ENCODE results near the gene CORO2A.

Gene CORO2A

DNA sequence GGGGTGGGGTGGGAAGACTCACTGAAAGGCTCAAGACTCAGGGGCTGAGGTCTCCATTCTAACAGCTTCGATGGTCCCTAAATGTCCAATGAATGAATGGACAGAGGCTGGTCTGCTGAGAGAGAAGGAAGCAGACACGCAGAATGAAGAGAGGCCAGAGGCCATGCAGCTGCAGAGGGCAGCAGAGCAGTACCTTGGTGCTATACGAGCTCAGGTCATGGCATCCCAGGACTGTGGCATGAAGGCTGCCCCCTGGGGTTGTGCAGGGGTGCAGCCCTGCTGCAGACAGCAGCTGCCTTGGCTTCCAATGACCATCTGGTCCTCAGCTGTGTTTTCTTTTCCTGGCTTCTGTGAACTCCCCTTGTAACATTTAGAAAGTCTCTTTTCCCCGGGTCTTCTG lies 15.2 kb upstream of the CORO2A start:
- H3K4me3 ChIP-seq (ENCODE audit: low read depth, low read length) = no peak overlapping the region
- no peak overlapping the region for H3K9ac ChIP-seq (ENCODE audit: low read length)
- peaks cover 50% of the 10 kb centered on the region for H3K36me3 ChIP-seq (ENCODE audit: control insufficient read depth, insufficient read depth, low read length)
- H3K27me3 ChIP-seq (ENCODE audit: control insufficient read depth, insufficient read depth, low read length) = no peaks in the 10 kb centered on the region
- peaks cover 12% of the 10 kb centered on the region for H3K9me3 ChIP-seq (ENCODE audit: control insufficient read depth, insufficient read depth, low read depth, low read length)
- no peak overlapping the region for H3K27ac ChIP-seq (ENCODE audit: low read depth, low read length)
- no peaks in the 10 kb centered on the region; the same call in 1 of the 2 replicates for H3K4me1 ChIP-seq (ENCODE audit: control insufficient read depth, insufficient read depth, low read length)

DNA sequence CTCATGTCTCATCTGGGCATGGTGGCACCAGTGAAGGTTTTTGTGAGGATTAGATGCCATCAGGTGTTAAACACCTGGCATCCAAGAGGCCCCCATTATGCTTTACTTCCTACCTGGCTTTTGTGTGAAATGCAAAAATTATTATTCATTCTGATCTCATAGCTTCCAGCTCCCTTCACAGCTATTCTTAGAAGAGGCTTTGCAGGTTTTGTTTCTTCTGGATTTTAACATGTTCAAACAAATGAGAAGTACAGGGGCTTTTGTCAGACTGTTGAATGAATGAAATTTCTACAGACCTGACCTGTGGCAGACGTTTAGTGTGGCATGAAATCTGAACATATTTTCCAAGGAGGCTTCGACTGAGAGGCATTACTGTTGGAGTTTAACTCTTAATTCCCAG lies 14.3 kb upstream of the CORO2A start:
- no peaks in the 10 kb centered on the region for H3K27me3 ChIP-seq (ENCODE audit: control insufficient read depth, insufficient read depth, low read length)
- H3K27ac ChIP-seq (ENCODE audit: low read depth, low read length) = no peak overlapping the region
- H3K9me3 ChIP-seq (ENCODE audit: control insufficient read depth, insufficient read depth, low read depth, low read length) = peaks cover 12% of the 10 kb centered on the region
- H3K4me1 ChIP-seq (ENCODE audit: control insufficient read depth, insufficient read depth, low read length) = no peaks in the 10 kb centered on the region; the same call in 1 of the 2 replicates
- no peak overlapping the region for H3K9ac ChIP-seq (ENCODE audit: low read length)
- no peak overlapping the region for H3K4me3 ChIP-seq (ENCODE audit: low read depth, low read length)
- peaks cover 53% of the 10 kb centered on the region for H3K36me3 ChIP-seq (ENCODE audit: control insufficient read depth, insufficient read depth, low read length)

DNA sequence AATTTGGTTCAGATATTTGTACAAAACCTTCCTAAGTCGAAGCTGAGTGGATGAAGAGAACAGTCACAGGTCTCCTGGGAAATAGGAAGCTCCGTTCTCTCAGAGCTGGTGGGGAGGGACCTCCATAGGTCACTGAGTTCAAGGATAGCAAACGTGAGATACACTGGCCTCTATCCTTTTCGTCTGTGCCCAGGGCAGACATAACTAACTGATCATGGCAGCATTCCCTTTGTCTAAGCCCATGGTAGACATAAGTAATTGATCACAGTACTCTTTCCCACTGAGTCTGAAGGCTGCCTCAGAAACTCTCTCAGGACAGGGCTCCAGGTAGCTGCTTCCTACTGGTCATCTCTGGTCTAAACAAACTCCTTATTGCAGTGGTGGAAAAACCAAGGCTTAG lies 12.3 kb upstream of the CORO2A start:
- peaks cover 44% of the 10 kb centered on the region for H3K36me3 ChIP-seq (ENCODE audit: control insufficient read depth, insufficient read depth, low read length)
- H3K4me3 ChIP-seq (ENCODE audit: low read depth, low read length) = no peak overlapping the region
- H3K9ac ChIP-seq (ENCODE audit: low read length) = no peak overlapping the region

DNA sequence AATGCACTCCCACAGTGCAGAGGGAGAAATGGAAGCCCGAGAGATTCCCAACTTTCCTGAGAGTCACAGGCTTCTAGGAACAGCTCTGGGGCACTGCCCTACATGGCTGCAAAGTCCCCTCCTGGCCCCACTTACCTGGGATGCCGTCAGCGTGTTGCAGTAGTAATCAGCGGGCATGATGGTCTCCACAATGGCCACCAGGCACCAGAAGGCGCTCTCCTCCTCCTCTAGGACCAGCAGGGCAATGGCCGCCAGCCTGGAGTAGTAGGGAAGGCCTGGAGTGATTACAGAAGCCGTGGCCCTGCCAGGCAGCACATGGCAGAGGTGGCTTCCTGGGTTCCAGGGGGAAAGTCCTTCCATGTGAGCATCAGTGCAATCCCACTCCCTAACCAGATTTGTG lies 10.7 kb upstream of the CORO2A start:
- H3K36me3 ChIP-seq (ENCODE audit: control insufficient read depth, insufficient read depth, low read length) = peaks cover 30% of the 10 kb centered on the region
- peaks cover 8% of the 10 kb centered on the region for H3K4me1 ChIP-seq (ENCODE audit: control insufficient read depth, insufficient read depth, low read length)
- no peak overlapping the region for H3K9ac ChIP-seq (ENCODE audit: low read length)
- no peaks in the 10 kb centered on the region for H3K27me3 ChIP-seq (ENCODE audit: control insufficient read depth, insufficient read depth, low read length)
- no peak overlapping the region for H3K4me3 ChIP-seq (ENCODE audit: low read depth, low read length)
- H3K27ac ChIP-seq (ENCODE audit: low read depth, low read length) = no peak overlapping the region
- H3K9me3 ChIP-seq (ENCODE audit: control insufficient read depth, insufficient read depth, low read depth, low read length) = peaks cover 5% of the 10 kb centered on the region

More for the DNA sequence above, 12.3 kb upstream of the CORO2A start:
- Histone ChIP-seq H3K27ac (ENCODE audit: low read depth, low read length) (no peak overlapping the region), H3K4me1 (ENCODE audit: control insufficient read depth, insufficient read depth, low read length) (peaks cover 3% of the 10 kb centered on the region), H3K9me3 (ENCODE audit: control insufficient read depth, insufficient read depth, low read depth, low read length) (peaks cover 12% of the 10 kb centered on the region), H3K27me3 (ENCODE audit: control insufficient read depth, insufficient read depth, low read length) (no peaks in the 10 kb centered on the region)

DNA sequence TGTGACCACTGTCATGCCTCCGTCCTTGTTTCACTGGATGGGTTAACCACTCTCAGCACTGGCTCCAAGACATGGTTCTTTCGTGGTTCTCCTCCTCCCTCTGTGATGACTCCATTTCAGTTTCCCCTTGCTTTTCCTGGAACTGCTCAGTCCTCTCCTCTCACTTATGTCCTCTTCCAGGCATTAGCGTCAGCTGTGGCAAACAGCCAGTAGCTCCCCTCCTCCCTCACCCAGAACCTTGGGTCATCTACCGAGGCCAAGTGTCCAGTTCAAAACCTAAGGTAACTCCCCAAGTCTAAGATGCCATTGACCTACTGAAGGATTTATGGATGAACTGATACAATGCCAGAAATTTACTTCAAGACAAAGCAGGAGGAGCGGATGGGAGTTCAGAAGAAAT lies 9.8 kb upstream of the CORO2A start:
- peaks cover 21% of the 10 kb centered on the region; the same call in 1 of the 2 replicates for H3K36me3 ChIP-seq (ENCODE audit: control insufficient read depth, insufficient read depth, low read length)
- no peak overlapping the region for H3K9ac ChIP-seq (ENCODE audit: low read length)
- no peak overlapping the region for H3K4me3 ChIP-seq (ENCODE audit: low read depth, low read length)

DNA sequence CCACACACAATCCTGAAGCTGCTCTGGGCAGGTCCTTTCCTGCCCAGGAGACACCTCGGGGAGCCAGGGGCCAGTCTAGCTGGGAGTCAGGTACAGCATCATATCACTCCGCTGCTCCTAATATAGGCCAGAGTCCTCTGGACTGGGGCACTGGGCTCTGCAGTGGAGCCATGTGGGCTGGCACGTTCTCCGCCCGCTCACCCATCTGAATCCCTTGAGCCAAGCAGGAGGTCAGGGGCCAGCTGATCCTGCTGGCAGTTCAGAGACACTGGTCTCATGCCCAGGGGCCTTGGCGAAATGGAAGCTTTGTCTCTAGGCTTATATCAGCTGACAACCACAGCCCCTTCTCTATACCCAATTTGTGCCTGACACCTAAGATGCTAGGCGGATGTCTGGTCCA lies 9.3 kb upstream of the CORO2A start:
- no peak overlapping the region for H3K27ac ChIP-seq (ENCODE audit: low read depth, low read length)
- peaks cover 8% of the 10 kb centered on the region for H3K4me1 ChIP-seq (ENCODE audit: control insufficient read depth, insufficient read depth, low read length)
- no peaks in the 10 kb centered on the region for H3K27me3 ChIP-seq (ENCODE audit: control insufficient read depth, insufficient read depth, low read length)
- H3K36me3 ChIP-seq (ENCODE audit: control insufficient read depth, insufficient read depth, low read length) = peaks cover 20% of the 10 kb centered on the region; the same call in 1 of the 2 replicates
- H3K4me3 ChIP-seq (ENCODE audit: low read depth, low read length) = no peak overlapping the region
- no peak overlapping the region for H3K9ac ChIP-seq (ENCODE audit: low read length)
- H3K9me3 ChIP-seq (ENCODE audit: control insufficient read depth, insufficient read depth, low read depth, low read length) = no peaks in the 10 kb centered on the region

More for the DNA sequence above, 9.8 kb upstream of the CORO2A start:
- H3K4me1 ChIP-seq (ENCODE audit: control insufficient read depth, insufficient read depth, low read length) = peaks cover 8% of the 10 kb centered on the region
- no peak overlapping the region for H3K27ac ChIP-seq (ENCODE audit: low read depth, low read length)
- no peaks in the 10 kb centered on the region for H3K9me3 ChIP-seq (ENCODE audit: control insufficient read depth, insufficient read depth, low read depth, low read length)
- H3K27me3 ChIP-seq (ENCODE audit: control insufficient read depth, insufficient read depth, low read length) = no peaks in the 10 kb centered on the region

DNA sequence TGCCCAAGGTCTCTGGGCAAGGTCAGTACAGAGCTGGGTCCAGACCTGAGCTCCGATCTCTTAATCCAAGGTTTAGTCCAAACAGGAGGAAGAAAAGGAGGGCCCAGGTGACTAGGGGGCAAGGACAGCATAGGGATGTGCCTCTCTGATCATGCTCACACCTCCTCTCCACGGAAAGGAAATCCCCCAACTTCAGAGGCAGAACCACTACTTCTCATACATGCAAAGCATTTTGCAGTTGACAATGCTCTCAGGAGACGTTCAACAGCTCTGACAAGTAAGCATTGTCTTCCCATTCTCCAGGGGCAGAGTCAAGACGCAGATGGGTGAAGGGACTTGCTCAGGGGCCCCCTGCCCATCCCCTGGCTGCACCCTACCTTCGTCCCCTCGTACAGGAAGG lies 8.7 kb upstream of the CORO2A start:
- peaks cover 10% of the 10 kb centered on the region for H3K4me1 ChIP-seq (ENCODE audit: control insufficient read depth, insufficient read depth, low read length)

DNA sequence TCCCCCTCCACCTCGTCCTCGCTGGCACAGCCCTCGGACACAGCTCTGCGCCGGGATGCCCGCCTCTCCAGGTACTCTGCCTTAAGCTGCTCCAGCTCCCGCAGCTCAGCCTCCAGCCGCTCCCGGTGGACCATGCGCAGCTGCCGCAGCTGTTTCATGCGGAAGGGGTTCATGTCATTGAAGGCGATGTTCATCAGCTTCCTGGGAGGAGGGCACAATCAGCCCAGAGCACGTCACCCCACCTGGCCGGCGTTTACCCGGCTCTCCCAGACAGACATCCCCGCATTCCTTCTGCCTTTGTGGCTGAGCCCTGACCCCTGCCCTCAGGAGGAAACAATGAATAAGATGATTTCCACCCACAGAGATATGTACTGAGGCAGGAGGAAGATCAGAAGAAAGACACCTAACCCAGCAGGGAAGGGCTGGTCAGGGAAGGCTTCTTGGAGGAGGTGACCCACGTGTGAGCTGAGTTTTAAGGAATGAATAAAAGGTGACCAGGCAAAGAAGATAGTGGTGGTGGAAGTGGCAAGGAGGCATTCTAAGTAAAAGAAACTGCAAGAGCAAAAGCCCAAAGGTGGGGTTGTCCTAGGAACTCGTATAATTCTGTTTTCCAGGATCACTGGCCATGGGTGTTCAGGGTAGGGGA lies 7.1 kb upstream of the CORO2A start:
- H3K9me3 ChIP-seq (ENCODE audit: control insufficient read depth, insufficient read depth, low read depth, low read length) = no peaks in the 10 kb centered on the region
- no peak overlapping the region for H3K9ac ChIP-seq (ENCODE audit: low read length)
- H3K4me1 ChIP-seq (ENCODE audit: control insufficient read depth, insufficient read depth, low read length) = peaks cover 11% of the 10 kb centered on the region
- peaks cover 15% of the 10 kb centered on the region; the same call in 1 of the 2 replicates for H3K36me3 ChIP-seq (ENCODE audit: control insufficient read depth, insufficient read depth, low read length)
- H3K4me3 ChIP-seq (ENCODE audit: low read depth, low read length) = no peak overlapping the region
- no peaks in the 10 kb centered on the region for H3K27me3 ChIP-seq (ENCODE audit: control insufficient read depth, insufficient read depth, low read length)
- H3K27ac ChIP-seq (ENCODE audit: low read depth, low read length) = no peak overlapping the region

More for the DNA sequence above, 8.7 kb upstream of the CORO2A start:
- no peaks in the 10 kb centered on the region for H3K27me3 ChIP-seq (ENCODE audit: control insufficient read depth, insufficient read depth, low read length)
- H3K36me3 ChIP-seq (ENCODE audit: control insufficient read depth, insufficient read depth, low read length) = peaks cover 20% of the 10 kb centered on the region; the same call in 1 of the 2 replicates
- no peak overlapping the region for H3K4me3 ChIP-seq (ENCODE audit: low read depth, low read length)
- no peak overlapping the region for H3K9ac ChIP-seq (ENCODE audit: low read length)
- no peaks in the 10 kb centered on the region for H3K9me3 ChIP-seq (ENCODE audit: control insufficient read depth, insufficient read depth, low read depth, low read length)
- H3K27ac ChIP-seq (ENCODE audit: low read depth, low read length) = no peak overlapping the region

DNA sequence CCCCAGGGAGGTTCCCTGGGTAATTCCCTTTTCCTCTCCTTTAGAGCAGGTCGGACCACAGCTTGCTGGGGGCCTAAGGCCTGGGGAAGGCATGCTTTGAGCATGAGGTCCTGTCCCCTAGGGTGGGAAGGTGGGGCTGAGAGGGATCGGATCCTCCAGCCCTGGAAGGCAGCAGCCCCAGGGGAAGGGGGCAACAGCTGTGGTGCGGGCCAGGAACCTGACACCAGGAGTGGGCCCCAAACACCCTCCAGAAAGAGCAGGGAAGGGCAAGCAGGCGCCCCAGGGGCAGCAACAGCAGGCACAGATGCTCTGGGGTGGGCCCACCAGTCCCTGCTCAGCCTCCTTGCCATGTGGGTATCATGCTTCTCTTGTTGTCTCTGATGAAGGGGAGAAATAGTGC lies 3.2 kb upstream of the CORO2A start:
- H3K4me3 ChIP-seq (ENCODE audit: low read depth, low read length) = no peak overlapping the region
- no peaks in the 10 kb centered on the region for H3K27me3 ChIP-seq (ENCODE audit: control insufficient read depth, insufficient read depth, low read length)
- H3K4me1 ChIP-seq (ENCODE audit: control insufficient read depth, insufficient read depth, low read length) = peaks cover 23% of the 10 kb centered on the region
- H3K9me3 ChIP-seq (ENCODE audit: control insufficient read depth, insufficient read depth, low read depth, low read length) = no peaks in the 10 kb centered on the region
- H3K27ac ChIP-seq (ENCODE audit: low read depth, low read length) = no peak overlapping the region
- H3K36me3 ChIP-seq (ENCODE audit: control insufficient read depth, insufficient read depth, low read length) = peaks cover 3% of the 10 kb centered on the region; the same call in 1 of the 2 replicates
- H3K9ac ChIP-seq (ENCODE audit: low read length) = no peak overlapping the region

DNA sequence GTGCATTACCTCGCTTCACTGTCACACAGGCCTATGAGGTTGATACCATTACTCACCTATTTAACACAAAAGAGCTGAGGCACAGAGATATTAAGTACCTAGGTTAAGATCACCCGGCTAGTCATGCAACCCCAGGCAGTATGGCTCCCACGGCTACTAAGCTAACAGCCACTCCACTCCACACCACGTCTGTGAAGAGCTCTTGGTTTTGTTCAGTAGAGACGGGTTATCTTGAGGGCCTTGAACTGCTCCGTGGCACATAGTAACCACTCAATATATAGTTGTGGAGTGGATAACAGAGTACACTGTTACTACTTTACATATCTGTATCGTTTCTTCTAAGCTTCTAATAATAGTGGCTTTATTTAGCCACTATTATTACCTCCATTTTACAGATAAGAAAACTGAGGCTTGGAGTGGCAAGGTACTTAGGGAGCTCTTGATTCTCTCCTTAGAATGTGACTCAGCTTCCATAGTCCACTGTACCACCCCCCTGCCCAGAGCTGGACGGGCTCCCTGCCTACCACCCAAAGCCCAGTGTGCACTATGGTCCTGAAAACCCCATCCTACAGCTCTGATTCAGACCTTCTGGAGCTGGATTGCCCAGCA lies 1.0 kb upstream of the CORO2A start:
- H3K9me3 ChIP-seq (ENCODE audit: control insufficient read depth, insufficient read depth, low read depth, low read length) = no peaks in the 10 kb centered on the region

DNA sequence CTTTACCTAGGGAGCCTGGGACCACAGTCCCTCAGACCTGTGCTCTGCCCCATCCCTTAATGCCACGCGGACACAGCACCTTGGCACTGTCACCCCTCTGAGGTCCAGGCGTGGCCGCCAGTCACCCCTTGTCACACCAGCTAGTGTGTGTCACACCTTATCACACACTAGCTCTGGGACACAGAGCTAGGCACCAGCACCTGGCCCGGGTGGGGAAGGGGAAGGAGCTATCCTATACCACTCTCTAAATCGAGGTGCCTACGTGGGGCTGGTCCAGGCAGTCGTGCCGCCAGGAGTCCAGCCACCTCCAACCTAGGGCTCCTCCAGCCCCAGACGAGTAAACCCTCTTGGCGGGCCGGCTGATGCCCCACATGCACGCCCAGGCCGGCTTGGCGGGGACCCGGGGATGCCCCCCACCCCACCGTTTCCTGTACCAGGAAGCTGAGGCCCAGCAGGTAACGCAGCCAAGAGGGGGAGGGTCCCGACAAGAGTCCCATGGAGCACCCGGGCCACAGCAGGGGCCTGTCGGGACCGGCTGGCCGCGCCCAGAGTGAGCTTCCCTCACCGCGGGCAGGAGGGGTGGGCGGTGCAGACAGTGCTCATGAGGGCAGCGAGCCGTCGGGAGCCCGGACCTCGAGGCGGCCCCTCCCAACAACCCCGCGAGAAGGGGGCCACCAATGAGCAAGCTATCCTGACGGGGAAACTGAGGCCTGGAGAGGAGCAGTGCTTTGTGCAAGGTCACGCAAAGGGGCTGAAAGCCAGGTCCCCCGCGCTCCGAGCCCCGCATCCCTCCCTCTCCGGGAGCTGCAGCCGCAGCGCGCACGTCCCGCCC lies 550 bp downstream of the CORO2A start:
- peak overlapping the region; percentile 85 for H3K4me3 ChIP-seq (ENCODE audit: low read depth, low read length)
- no peaks in the 10 kb centered on the region for H3K27me3 ChIP-seq (ENCODE audit: control insufficient read depth, insufficient read depth, low read length)
- H3K36me3 ChIP-seq (ENCODE audit: control insufficient read depth, insufficient read depth, low read length) = no peaks in the 10 kb centered on the region
- peak overlapping the region; percentile 28; the same call in 1 of the 2 replicates for H3K27ac ChIP-seq (ENCODE audit: low read depth, low read length)
- peak overlapping the region; percentile 80 for H3K9ac ChIP-seq (ENCODE audit: low read length)
- peaks cover 24% of the 10 kb centered on the region for H3K4me1 ChIP-seq (ENCODE audit: control insufficient read depth, insufficient read depth, low read length)
- H3K9me3 ChIP-seq (ENCODE audit: control insufficient read depth, insufficient read depth, low read depth, low read length) = no peaks in the 10 kb centered on the region

More for the DNA sequence above, 1.0 kb upstream of the CORO2A start:
- Histone ChIP-seq H3K9ac (ENCODE audit: low read length) (no peak overlapping the region), H3K27ac (ENCODE audit: low read depth, low read length) (no peak overlapping the region), H3K4me1 (ENCODE audit: control insufficient read depth, insufficient read depth, low read length) (peaks cover 19% of the 10 kb centered on the region), H3K27me3 (ENCODE audit: control insufficient read depth, insufficient read depth, low read length) (no peaks in the 10 kb centered on the region), H3K36me3 (ENCODE audit: control insufficient read depth, insufficient read depth, low read length) (no peaks in the 10 kb centered on the region), H3K4me3 (ENCODE audit: low read depth, low read length) (peak overlapping the region; percentile 85)

All from HUES6 (cell line).